ENCODE measurements around the gene SEL1L3. TPM values are rescaled to one million over a fixed set of nuclear protein-coding genes. Genes with fewer than 3 reads are reported as not detected.

The SEL1L3 gene
- total RNA-seq, 4 donors from 2014 or later, result 0.73 to 4.1 (median 2.2) TPM

- in situ Hi-C loops (cut with MboI; ENCODE audit: low sequenced_read_pairs in 4 of 4), result loop anchor here in 3 of 4 donors (10.0 to 25.0 kb wide), 2 partner anchors 329 to 336 kb away; no protein-coding TSS in a partner anchor
- TF ChIP-seq CTCF (IDR thresholded peaks at IDR 0.05 in 4 of 5, conservative IDR thresholded peaks at IDR 0.05 in 1 of 5) (no peak), POLR2A (IDR thresholded peaks at IDR 0.05) (no peak)
Measured at GRCh38 chr4:25773358-25773757, 89.4 kb downstream of the SEL1L3 start.

GRCh38 chr4:25771672-25772071 lies 91.1 kb downstream of the SEL1L3 start:
- in situ Hi-C loops (cut with MboI; ENCODE audit: low sequenced_read_pairs in 4 of 4), result loop anchor here in 3 of 4 donors (10.0 to 25.0 kb wide), 2 partner anchors 327 to 334 kb away; no protein-coding TSS in a partner anchor
- Histone ChIP-seq H3K36me3 (no peaks in the 10 kb centered on the region), H3K9me3 (no peaks in the 10 kb centered on the region), H3K27me3 (no peaks in the 10 kb centered on the region), H3K4me1 (no peaks in the 10 kb centered on the region), H3K27ac (no peak overlapping the region), H3K4me3 (no peak overlapping the region)
- intact Hi-C loops (cut with DNase I; ENCODE audit: low total_unique reads), result no loop called here
- no peak for ATAC-seq
- DNase-seq, result no peak
- no peak for TF ChIP-seq POLR2A (IDR thresholded peaks at IDR 0.05)
- TF ChIP-seq CTCF (IDR thresholded peaks at IDR 0.05 in 4 of 5, conservative IDR thresholded peaks at IDR 0.05 in 1 of 5), result no peak

More at GRCh38 chr4:25773358-25773757, 89.4 kb downstream of the SEL1L3 start:
- intact Hi-C loops (cut with DNase I; ENCODE audit: low total_unique reads), result no loop called here
- no peaks in the 10 kb centered on the region for H3K36me3 ChIP-seq
- no peaks in the 10 kb centered on the region for H3K4me1 ChIP-seq
- no peaks in the 10 kb centered on the region for H3K27me3 ChIP-seq
- DNase-seq, result no peak
- H3K9me3 ChIP-seq, result no peaks in the 10 kb centered on the region
- no peak overlapping the region for H3K27ac ChIP-seq
- no peak for ATAC-seq
- no peak overlapping the region for H3K4me3 ChIP-seq

GRCh38 chr4:25770847-25771246 lies 91.9 kb downstream of the SEL1L3 start:
- H3K4me1 ChIP-seq, result no peaks in the 10 kb centered on the region
- intact Hi-C loops (cut with DNase I; ENCODE audit: low total_unique reads) (no loop called here), in situ Hi-C loops (cut with MboI; ENCODE audit: low sequenced_read_pairs in 4 of 4) (loop anchor here in 3 of 4 donors (10.0 to 25.0 kb wide), 2 partner anchors 326 to 334 kb away; no protein-coding TSS in a partner anchor)
- H3K4me3 ChIP-seq, result no peak overlapping the region
- DNase-seq (no peak), ATAC-seq (no peak)
- no peaks in the 10 kb centered on the region for H3K27me3 ChIP-seq
- no peaks in the 10 kb centered on the region for H3K9me3 ChIP-seq
- TF ChIP-seq POLR2A (IDR thresholded peaks at IDR 0.05), result no peak
- TF ChIP-seq CTCF (IDR thresholded peaks at IDR 0.05 in 4 of 5, conservative IDR thresholded peaks at IDR 0.05 in 1 of 5), result no peak
- H3K36me3 ChIP-seq, result no peaks in the 10 kb centered on the region
- H3K27ac ChIP-seq, result no peak overlapping the region

- in situ Hi-C loops (cut with MboI; ENCODE audit: low sequenced_read_pairs in 4 of 4), result loop anchor here in 3 of 4 donors (10.0 to 25.0 kb wide), 2 partner anchors 324 to 332 kb away; no protein-coding TSS in a partner anchor
- peak; percentile 27 to 56 for ATAC-seq
Measured at GRCh38 chr4:25769251-25769650, 93.5 kb downstream of the SEL1L3 start.

More at GRCh38 chr4:25769251-25769650, 93.5 kb downstream of the SEL1L3 start:
- no peaks in the 10 kb centered on the region for H3K36me3 ChIP-seq
- H3K4me3 ChIP-seq, result no peak overlapping the region
- H3K27me3 ChIP-seq, result no peaks in the 10 kb centered on the region
- peak; percentile 4 to 11 for DNase-seq
- no peaks in the 10 kb centered on the region for H3K4me1 ChIP-seq
- intact Hi-C loops (cut with DNase I; ENCODE audit: low total_unique reads), result loop anchor here (5.0 kb wide), 1 partner anchor 347 kb away; no protein-coding TSS in a partner anchor
- TF ChIP-seq CTCF (IDR thresholded peaks at IDR 0.05 in 4 of 5, conservative IDR thresholded peaks at IDR 0.05 in 1 of 5) (no peak), POLR2A (IDR thresholded peaks at IDR 0.05) (no peak)
- no peak overlapping the region for H3K27ac ChIP-seq
- no peaks in the 10 kb centered on the region for H3K9me3 ChIP-seq

Data from gastrocnemius medialis (tissue), 4 donors.